HG02943 (cell line): ENCODE measurements around the gene HMX3.
"Not testable (repeated sequence)": the region's sequence is repeated elsewhere in the genome, so short reads cannot be mapped to it uniquely, and the experiment has no call there.

Source experiments
- ATAC-seq: cut with Tn5 transposase; IDR thresholded peaks from one replicate; pipeline ENCODE4 v1.9.1; 2021; ENCODE audit warnings: mild to moderate bottlenecking, low read depth, moderate library complexity; ENCODE audit not compliant: unreplicated experiment

Gene HMX3

GRCh38 chr10:123166618-123167017, 30.8 kb downstream of the HMX3 start:
- no peak for ATAC-seq

- ATAC-seq, result no peak
Measured at GRCh38 chr10:123170961-123171360, 35.2 kb downstream of the HMX3 start.

- not testable (repeated sequence) for ATAC-seq
Measured at GRCh38 chr10:123171616-123172015, 35.8 kb downstream of the HMX3 start.

- ATAC-seq, result no peak
Measured at GRCh38 chr10:123175389-123176387, 39.9 kb downstream of the HMX3 start.

GRCh38 chr10:123178390-123178789, 42.6 kb downstream of the HMX3 start:
- ATAC-seq, result not testable (repeated sequence)

- ATAC-seq, result no peak
Measured at GRCh38 chr10:123180101-123181090, 44.6 kb downstream of the HMX3 start.

GRCh38 chr10:123183724-123184123, 48.0 kb downstream of the HMX3 start:
- no peak for ATAC-seq

GRCh38 chr10:123187781-123188180, 52.0 kb downstream of the HMX3 start:
- ATAC-seq, result no peak
